Measurements from ENCODE around the gene SPATS1. TPM values are rescaled to one million over a fixed set of nuclear protein-coding genes. Genes with fewer than 3 reads are reported as not detected.
A peak's percentile ranks its signal among the peaks of the same experiment; 100 is the strongest.

The SPATS1 gene
- total and polyA plus RNA-seq, 7 donors, result not detected

DNA sequence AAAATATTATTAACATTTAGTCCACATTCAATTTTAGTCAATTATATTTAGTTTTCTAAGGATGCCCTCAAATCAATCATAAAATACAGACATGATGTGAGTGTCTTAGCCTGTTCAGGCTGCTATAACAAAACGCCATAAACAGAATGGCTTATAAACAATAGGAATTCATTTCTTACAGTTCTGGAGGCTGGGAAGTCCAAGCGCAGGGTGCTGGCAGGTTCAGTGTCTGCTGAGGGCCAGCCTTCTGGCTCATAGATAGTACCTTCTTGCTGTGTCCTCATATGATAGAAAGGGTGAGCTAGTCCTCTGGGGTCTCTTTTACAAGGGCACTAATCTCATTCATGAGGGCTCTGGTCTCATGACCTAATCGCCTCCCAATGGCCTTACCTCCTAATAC is 35.0 kb downstream of the SPATS1 start:
- ATAC-seq, result no peak
- DNase-seq, result no peak
- Histone ChIP-seq H3K36me3 (ENCODE audit: insufficient read depth in 1 of 2, low read depth in 1 of 2) (no peaks in the 10 kb centered on the region), H3K27me3 (ENCODE audit: insufficient read depth in 3 of 3, low read length in 2 of 3) (no peaks in the 10 kb centered on the region), H3K4me1 (no peaks in the 10 kb centered on the region), H3K4me3 (no peak overlapping the region), H3K9me3 (no peaks in the 10 kb centered on the region), H3K27ac (no peak overlapping the region)
- TF ChIP-seq, protein P1, sequence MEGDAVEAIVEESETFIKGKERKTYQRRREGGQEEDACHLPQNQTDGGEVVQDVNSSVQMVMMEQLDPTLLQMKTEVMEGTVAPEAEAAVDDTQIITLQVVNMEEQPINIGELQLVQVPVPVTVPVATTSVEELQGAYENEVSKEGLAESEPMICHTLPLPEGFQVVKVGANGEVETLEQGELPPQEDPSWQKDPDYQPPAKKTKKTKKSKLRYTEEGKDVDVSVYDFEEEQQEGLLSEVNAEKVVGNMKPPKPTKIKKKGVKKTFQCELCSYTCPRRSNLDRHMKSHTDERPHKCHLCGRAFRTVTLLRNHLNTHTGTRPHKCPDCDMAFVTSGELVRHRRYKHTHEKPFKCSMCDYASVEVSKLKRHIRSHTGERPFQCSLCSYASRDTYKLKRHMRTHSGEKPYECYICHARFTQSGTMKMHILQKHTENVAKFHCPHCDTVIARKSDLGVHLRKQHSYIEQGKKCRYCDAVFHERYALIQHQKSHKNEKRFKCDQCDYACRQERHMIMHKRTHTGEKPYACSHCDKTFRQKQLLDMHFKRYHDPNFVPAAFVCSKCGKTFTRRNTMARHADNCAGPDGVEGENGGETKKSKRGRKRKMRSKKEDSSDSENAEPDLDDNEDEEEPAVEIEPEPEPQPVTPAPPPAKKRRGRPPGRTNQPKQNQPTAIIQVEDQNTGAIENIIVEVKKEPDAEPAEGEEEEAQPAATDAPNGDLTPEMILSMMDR (IDR thresholded peaks at IDR 0.05), result no peak
- 88 to 93% (median 89%) methylated on average over 3 of the region's 3 CpGs for WGBS, 3 donors
- intact Hi-C loops (cut with DNase I), result no loop called here

GRCh38 chr6:44377971-44378370 is 35.5 kb downstream of the SPATS1 start:
- no peak overlapping the region for H3K4me3 ChIP-seq
- TF ChIP-seq, protein P1 (IDR thresholded peaks at IDR 0.05), result no peak
- ATAC-seq (no peak), DNase-seq (no peak)
- H3K4me1 ChIP-seq, result no peaks in the 10 kb centered on the region
- no peak overlapping the region for H3K27ac ChIP-seq
- intact Hi-C loops (cut with DNase I), result no loop called here
- no peaks in the 10 kb centered on the region for H3K36me3 ChIP-seq (ENCODE audit: insufficient read depth in 1 of 2, low read depth in 1 of 2)
- no peaks in the 10 kb centered on the region for H3K27me3 ChIP-seq (ENCODE audit: insufficient read depth in 3 of 3, low read length in 2 of 3)
- H3K9me3 ChIP-seq, result no peaks in the 10 kb centered on the region
- 47 to 61% (median 53%) methylated on average over 1 of the region's 1 CpG for WGBS, 3 donors

DNA sequence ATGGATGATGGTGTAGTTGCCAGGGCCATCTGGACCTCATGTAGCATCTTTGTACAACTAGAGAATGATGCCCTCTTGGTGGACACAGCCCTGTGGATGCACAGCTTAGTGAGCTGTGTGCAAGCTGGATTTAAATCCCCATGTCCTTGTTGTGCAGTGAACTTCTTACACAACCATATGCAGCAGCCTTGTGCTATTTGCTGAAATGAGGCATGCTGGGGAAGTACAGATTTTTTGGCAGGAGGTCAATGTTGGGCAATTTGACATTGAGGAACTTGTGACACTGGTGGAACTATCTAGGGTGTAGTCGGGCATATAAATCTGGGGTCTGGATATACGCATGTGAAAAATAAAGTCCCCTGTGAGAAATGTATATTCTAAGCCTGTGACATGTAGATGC is 39.3 kb downstream of the SPATS1 start:
- Histone ChIP-seq H3K36me3 (ENCODE audit: insufficient read depth in 1 of 2, low read depth in 1 of 2) (no peaks in the 10 kb centered on the region), H3K9me3 (no peaks in the 10 kb centered on the region), H3K4me3 (no peak overlapping the region), H3K27me3 (ENCODE audit: insufficient read depth in 3 of 3, low read length in 2 of 3) (no peaks in the 10 kb centered on the region), H3K4me1 (peaks cover 4% of the 10 kb centered on the region), H3K27ac (no peak overlapping the region)
- TF ChIP-seq, protein P1 (IDR thresholded peaks at IDR 0.05), result no peak
- ATAC-seq (peak in 2 of 4 donors; percentile 45 to 51), DNase-seq (no peak)
- intact Hi-C loops (cut with DNase I), result no loop called here
- WGBS, 3 donors, result 64 to 80% (median 72%) methylated on average over 2 of the region's 2 CpGs

- H3K27me3 ChIP-seq (ENCODE audit: insufficient read depth in 3 of 3, low read length in 2 of 3), result no peaks in the 10 kb centered on the region
- peak overlapping the region; percentile 99 for H3K4me3 ChIP-seq
- 56 to 60% (median 57%) methylated on average over 6 of the region's 6 CpGs for WGBS, 3 donors
- DNase-seq (peak; percentile 20 to 51), ATAC-seq (peak in 3 of 4 donors; percentile 2 to 16 (median 3))
- TF ChIP-seq, protein P1 (IDR thresholded peaks at IDR 0.05), result no peak
- H3K27ac ChIP-seq, result peak overlapping the region; percentile 89
- no peaks in the 10 kb centered on the region for H3K9me3 ChIP-seq
- H3K36me3 ChIP-seq (ENCODE audit: insufficient read depth in 1 of 2, low read depth in 1 of 2), result peaks cover 5 to 16% of the 10 kb centered on the region in 2 donors
- intact Hi-C loops (cut with DNase I), result no loop called here
- H3K4me1 ChIP-seq, result peaks cover 30% of the 10 kb centered on the region
Measured at GRCh38 chr6:44386364-44386928, 44.0 kb downstream of the SPATS1 start.

DNA sequence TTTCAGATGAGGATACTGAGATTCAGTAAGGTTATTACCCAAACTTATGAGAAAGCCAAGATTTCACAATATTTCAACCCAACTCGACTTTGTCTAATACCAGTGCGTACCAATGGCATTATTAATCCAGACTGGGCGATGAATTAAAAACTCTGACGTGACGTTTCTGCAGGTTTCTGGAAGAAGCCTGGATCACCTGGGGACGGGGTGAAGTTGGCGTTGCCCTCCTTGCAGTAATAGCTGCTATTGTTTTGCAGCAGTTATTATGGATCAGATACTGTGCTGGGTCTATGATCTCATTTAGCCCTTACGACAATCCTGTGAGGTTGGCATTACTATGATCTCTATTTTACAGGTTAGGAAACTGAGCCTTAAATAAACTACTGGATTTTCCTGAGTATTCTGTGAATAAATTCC is 44.5 kb downstream of the SPATS1 start:
- peak overlapping the region; percentile 89 for H3K27ac ChIP-seq
- 2 to 8% (median 5%) methylated on average over 8 of the region's 8 CpGs for WGBS, 3 donors
- DNase-seq (peak in 1 of 2 donors; percentile 51), ATAC-seq (peak; percentile 2 to 42 (median 30))
- H3K9me3 ChIP-seq, result no peaks in the 10 kb centered on the region
- H3K4me1 ChIP-seq, result peaks cover 30% of the 10 kb centered on the region
- H3K27me3 ChIP-seq (ENCODE audit: insufficient read depth in 3 of 3, low read length in 2 of 3), result no peaks in the 10 kb centered on the region
- H3K36me3 ChIP-seq (ENCODE audit: insufficient read depth in 1 of 2, low read depth in 1 of 2), result peaks cover 5 to 20% of the 10 kb centered on the region in 2 donors
- intact Hi-C loops (cut with DNase I), result no loop called here
- TF ChIP-seq, protein P1 (IDR thresholded peaks at IDR 0.05), result no peak
- peak overlapping the region; percentile 99 for H3K4me3 ChIP-seq
